GM18499 (cell line): ENCODE data around the gene LRRC9.
A peak's percentile ranks its signal among the peaks of the same experiment; 100 is the strongest.
"Not testable (repeated sequence)": the region's sequence is repeated elsewhere in the genome, so short reads cannot be mapped to it uniquely, and the experiment has no call there.

Experiments used
- ATAC-seq: cut with Tn5 transposase; IDR thresholded peaks from one replicate; pipeline ENCODE4 v1.9.1; 2021; ENCODE audit warnings: moderate number of reproducible peaks; ENCODE audit not compliant: insufficient read depth, unreplicated experiment

The LRRC9 gene

DNA sequence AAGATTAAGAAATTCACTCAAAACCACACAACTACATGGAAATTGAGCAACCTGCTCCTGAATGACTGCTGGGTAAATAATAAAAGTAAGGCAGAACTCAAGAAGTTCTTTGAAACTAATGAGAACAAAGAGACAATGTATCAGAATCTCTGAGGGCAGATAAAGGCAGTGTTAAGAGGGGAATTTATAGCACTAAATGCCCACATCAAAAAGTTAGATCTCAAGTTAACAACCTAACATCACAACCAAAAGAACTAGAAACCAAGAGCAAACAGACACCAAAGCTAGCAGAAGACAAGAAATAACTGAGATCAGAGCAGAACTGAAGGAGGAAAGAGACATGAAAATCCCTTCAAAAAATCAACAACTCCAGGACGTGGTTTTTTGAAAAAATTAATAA lies 128.0 kb downstream of the LRRC9 start:
- not testable (repeated sequence) for ATAC-seq

DNA sequence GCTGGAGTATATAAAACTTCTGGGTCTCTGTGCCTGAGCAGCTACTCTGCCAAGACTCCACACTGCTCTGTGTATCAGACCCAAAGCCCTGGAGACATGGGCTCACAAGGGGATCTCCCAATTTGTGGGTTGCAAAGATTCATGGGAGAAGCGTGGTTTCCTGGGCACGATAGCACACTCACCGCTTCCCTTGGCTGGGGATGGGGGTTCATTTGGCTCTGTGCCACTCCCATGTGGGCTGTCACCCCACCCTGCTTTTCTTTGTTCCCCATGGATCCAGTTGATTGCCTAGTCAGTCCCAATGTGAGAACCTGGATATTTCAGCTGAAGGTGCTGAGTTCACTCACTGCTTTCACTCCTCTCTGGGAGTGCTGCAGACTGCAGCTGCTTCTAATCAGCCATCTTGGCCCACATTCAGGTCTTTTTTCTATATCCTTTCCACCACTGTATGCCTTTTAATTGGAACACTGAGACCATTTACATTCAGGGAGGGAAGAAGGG lies 131.8 kb downstream of the LRRC9 start:
- ATAC-seq = no peak

GRCh38 chr14:60058087-60058486 lies 138.1 kb downstream of the LRRC9 start:
- ATAC-seq = no peak

DNA sequence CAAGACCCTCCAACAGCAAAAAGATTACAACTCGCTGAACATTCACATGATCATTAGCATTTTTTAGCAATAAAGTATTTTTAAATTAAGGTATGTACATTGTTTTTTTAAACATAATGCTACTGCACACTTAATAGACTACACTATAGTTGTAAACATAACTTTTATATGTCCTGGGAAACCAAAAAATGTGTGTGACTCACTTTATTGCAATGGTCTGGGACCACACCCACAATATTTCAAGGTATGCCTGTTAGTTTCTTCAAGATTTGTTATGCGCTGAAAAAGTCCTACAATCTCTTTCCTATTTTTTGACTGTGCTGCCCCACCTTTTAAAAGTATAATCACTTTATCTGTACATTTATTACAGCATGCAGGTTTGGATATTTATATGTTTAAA lies 141.4 kb downstream of the LRRC9 start:
- no peak for ATAC-seq

DNA sequence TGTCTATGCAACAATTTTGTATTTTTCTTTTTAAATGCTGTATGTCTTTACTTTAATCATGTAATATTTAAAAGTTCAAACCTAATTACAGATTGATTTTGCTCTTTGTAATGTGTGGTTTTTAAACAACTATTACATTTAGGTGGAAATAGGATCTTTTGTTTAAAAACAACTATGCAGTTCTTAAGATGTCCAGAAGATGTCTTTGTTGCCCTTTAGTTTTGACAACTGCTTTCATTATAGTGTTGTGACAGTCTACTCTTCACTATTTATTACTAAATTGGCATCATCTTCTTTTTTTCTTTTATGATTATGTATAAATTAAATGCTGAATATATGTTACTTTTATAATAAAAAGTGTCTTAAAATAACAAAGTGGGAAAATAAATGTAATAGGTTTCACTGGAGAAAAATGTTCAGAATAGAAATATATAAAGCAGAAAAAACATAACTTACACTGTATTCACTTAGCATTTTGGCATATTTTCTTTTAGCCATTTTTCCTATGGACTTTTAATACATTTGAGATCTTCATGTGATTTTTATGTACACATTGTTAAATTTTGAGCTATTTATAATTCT lies 144.6 kb downstream of the LRRC9 start:
- no peak for ATAC-seq

DNA sequence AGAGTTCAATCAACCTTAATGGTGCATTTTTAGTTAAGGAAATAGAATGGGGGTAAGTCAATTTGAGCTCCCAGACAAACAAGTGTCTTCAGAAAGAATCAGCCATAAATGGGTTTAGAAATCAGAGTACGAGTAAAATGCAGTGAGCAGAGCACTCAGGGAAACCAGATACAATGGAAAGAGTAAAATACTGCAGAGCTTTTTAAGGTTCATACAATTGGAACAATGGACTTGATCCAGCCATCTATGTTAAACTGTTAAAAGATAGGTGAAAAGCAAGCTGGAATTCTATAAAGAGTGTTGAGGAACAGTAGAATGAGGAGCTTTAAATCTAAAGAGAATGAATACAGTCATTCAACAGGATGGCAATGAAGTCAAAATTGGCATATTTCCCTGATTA lies 147.9 kb downstream of the LRRC9 start:
- no peak for ATAC-seq

DNA sequence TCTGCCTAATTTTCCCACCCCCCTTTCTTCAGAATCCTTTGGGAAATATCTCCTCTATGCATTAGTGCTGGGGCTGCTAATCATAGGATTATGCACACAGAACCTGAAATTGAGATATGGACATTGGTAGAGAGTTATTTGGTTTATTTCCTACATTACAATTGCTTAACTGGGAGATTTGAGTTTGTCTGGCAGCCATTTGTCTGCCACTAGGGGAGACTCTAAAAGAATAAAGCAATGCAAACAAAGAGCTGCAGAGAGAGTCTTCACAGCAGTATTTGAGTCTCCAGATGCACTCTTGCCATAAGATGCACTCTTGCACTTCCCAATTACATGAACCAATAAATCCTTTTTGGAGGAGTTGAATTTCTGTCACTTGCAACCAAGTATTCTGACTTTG lies 159.8 kb downstream of the LRRC9 start:
- ATAC-seq = no peak

DNA sequence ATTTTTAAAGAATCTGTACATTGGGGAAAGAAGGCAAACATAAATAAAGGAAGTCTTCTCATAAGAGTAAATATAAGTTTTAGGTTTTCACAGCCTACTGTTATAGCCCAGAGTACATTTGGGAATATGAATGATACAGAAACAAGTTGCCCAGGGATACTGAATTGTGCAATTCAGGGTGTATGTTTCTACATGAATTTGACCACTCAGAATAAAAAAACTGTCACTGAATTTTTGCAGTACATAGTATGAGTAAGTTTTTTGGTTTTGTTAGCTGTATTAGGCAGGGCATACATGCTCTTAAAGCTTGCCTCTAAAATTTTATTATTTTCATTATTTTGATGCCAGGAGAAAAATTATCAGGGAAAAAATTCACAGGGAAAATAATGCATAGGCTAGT lies 165.1 kb downstream of the LRRC9 start:
- no peak for ATAC-seq

- ATAC-seq = no peak
Measured at GRCh38 chr14:60085693-60086092, 165.7 kb downstream of the LRRC9 start.

DNA sequence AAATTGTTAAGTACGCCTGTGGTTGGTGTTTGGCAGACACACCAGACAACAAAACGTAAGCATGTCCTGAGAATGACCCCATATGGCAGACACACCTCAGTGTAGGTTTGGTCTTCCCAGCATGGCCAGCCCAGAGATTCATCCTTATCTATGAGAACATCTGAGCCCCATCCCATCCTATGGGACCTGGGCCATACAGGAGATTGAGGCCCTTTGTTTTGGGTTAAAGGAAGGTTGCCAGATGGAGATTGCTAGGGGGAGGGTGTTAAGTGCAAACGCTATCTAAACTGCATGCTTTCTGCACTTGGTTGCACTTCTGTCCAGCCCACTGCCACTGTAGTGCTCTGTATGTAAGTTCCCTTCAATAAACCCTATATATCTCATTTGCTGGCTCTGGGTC lies 167.7 kb downstream of the LRRC9 start:
- no peak for ATAC-seq

DNA sequence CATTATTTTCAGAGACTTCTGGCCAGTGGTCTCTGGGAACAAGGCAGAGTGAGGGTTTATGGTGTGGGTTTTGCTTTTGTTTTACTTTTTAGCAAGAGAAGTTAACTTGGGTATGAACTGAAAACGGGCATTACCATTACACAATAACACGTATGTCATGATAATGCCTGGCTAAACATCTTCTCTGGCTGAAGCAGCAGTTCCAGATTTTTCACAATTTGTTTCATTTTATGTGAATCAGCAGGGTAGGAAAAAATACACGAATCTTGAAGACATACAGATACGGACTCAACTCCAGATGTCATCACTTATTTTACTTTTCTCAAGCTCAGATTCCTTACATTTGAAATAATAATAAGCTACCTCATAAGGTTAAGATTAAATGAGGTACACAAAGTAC lies 169.3 kb downstream of the LRRC9 start:
- ATAC-seq = no peak

DNA sequence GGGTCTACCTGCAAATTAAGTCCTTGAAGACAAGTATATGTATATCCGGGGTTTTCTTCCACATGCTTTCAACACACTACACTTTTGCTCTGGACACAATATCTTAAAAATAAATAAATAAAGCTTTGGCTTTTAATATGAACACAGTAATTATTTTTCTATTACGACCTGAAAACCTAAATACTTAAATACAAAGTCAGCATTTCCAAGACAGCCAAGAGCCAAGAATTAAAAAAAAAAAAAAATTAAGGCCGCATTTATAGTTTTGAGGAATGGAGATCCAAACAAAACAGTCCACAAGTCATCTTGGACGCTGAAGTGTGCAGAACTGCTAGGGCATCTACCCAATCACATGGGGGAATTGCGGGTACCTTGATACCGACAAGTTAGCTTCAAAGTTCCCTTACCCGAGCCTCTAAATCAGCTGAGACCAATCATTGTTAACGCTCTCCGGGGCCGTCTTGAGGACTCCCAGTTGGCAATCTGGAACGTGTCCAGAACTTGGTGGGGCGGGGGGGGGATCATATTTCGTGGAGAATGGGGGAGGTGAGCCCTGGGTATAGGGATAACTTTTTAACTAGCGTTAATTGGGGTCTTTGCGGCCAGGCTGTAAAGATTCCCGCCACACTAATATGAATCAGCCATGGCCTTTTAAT lies 171.0 kb downstream of the LRRC9 start:
- ATAC-seq = no peak

DNA sequence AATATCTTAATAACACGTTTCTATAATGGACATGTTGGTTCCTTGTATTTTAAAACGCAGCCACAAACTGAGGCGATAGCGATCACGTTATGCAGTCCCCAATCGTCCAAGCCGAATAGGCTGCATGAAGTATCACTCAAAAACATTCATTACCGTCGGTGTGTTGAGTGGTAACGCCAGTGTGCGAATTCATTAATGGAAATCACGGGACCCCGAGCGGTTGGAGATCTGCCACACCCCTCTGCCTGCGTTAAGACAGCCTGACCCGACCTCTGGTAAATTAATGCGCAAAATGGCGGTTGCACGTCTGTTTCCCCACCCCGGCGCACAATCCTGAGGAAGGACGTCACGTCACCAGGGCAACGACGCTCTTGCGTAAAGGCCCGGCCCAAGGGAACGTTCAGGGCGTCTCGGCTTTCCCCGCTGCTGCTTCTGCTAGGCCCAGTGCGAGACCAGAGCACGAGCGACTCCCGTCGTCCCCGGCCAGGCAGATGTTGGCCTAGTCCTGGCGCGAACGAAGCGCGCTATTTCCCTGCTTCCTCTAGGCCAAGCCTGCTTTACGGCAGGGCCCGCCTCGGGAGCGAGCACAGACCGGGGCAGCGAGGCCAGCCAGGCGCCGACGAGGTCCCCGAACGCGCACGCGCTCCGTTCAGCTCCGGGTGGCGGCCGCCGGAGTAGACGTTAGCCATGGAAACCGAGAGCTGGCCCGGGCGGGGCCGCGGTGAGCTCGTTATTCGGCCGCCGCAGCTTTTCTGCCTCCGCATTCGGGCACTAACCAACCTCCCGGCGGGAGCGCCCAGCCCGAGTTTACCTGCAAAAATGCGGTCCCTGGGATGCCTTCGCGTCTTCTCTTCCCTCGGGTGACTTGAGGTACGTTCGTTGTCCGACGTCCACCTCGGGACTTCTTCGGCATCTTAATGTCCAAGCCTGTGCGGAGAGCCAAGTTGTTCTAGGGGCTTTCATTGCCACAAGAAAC lies 171.9 kb downstream of the LRRC9 start, which contains the start of gene PCNX4:
Gene PCNX4 (plus strand): TSS at position 374 of the 976 bp plus-strand sequence. CDS start 15,716 bp downstream, outside the sequence.
- peak; percentile 88 for ATAC-seq

DNA sequence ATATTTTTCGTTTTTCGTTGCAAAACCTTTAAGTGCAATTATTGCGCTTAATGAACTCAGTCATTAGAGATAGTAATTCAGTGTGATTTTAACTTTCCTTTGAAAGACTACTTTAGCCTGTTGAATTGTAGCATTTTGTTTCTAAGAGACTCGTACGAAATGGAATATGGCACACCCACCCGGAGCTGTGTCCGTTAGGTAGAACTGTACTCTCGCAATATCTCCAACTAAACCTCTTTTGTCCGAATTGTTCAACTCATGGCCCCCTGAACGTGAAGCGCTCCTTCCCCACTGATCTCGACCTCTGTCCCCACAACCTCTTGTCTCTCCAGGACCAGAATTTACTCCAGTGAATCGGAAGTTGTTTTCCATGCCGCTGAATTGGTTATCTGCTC lies 172.6 kb downstream of the LRRC9 start:
- no peak for ATAC-seq

DNA sequence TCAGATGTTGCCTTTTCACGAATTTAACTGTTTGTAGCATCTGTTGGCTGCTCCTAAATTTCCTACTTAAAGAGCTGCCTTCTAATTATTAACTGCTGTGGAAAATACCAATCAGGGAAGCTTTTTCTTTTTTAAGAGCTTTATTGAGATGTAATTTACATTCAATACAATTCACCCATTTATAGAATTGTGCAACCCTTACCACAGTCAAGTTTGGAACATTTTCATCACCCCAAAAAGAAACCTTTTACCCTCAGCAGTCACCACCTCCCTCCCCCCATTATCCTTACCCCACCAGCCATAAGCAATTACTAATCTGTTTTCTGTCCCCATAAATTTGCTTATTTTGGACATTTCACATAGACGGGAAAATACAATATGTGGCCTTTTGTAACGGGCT lies 173.1 kb downstream of the LRRC9 start:
- no peak for ATAC-seq

DNA sequence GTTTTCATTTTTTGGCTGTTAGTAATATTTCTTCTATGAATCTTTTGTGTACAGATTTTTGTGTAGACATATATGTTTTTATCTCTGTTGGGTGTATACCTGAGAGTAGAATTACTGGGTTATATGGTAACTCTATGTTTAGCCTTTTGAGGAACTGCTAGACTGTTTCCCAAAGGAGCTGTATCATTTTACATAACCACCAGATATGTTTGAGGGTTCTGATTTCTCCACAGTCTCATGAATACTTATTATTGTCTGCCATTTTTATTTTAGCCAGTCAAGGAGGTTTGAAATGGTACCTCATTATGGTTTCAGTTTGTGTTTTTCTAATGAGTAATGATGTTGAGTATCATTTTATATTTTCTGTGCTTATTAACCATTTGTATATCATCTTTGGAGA lies 173.7 kb downstream of the LRRC9 start:
- ATAC-seq = no peak

DNA sequence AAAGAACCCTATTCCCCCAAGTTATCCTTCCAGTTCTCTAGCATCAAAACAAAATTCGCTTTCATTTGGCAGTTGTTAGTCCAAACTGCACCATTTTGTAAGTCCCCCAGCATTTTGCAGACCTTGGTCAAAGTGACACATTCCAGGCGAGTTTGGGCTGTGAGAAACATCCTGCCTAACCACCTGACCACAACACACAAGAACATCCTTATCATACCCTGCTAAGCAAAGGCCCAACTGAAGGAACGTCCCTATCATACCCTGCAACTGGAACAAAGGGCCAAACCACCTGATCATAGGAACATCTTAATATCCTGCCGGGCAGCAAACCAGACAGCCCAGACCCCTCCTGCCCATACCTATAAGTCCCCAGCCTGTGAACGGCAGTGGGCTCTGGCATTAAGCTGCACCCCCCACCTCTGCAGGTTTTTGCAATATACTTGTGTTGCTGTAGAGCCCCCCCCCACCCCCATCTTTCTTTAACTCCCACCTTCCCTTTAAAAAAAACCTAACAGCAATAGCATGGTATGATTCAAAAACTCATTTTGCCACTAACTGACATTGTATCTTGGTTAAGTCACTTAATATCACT lies 174.5 kb downstream of the LRRC9 start:
- no peak for ATAC-seq

- ATAC-seq = no peak
Measured at GRCh38 chr14:60095231-60095630, 175.3 kb downstream of the LRRC9 start.

DNA sequence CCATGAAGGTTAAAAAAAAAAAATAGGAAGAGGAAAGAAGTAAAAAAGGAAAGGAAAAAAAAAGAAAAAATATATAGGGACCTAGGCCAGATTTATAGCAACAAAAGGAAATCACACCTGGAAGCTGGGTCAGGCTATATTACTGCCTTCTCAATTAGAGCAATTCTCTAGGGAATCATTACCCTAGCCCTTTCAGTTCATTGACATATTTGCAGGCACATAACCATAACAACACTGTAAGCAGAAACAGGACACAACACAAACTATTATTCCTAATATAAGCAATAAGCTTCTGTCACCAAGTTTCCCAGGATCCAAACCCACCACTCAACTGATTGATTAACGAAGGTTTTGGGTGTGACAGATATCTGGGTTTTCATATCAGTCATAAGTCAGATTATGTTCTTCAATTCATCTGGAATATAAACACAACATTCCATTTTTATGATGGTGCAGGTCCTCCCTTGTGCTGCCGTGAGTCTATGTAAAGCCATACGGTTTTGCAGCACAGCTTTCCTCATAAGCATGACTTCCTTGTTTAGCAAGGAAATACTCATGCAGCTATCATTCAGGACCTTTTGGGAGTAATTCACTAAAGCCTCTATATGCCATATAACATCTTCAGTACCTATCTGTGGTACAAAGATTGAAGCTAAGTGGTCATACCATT lies 176.0 kb downstream of the LRRC9 start:
- ATAC-seq = no peak

GRCh38 chr14:60097974-60098373 lies 178.0 kb downstream of the LRRC9 start:
- no peak for ATAC-seq
